OCI-LY3 (cell line): ENCODE measurements around the gene PTCD3.

Experiments used
- CTCF ChIP-seq: fragments of 200-600, 300-600 bp; sonication (generic); IDR thresholded peaks from 2 replicates; pipeline ENCODE4 v1.5.1; 2014; ENCODE audit warnings: antibody characterized with exemption, low read length, low read depth
- EZH2phosphoT487 ChIP-seq: fragments of 200-600 bp; shearing (Covaris generic); IDR thresholded peaks from 2 replicates; pipeline ENCODE4 v1.6.1; 2018; ENCODE audit warnings: antibody characterized with exemption, mixed run types, low read depth

GRCh38 chr2:86097913-86098312 lies 8.1 kb upstream of the PTCD3 start:
- TF ChIP-seq CTCF: no peak
- no peak for TF ChIP-seq EZH2phosphoT487
